ENCODE data around the gene RAB15. TPM values are rescaled to one million over a fixed set of nuclear protein-coding genes. Genes with fewer than 3 reads are reported as not detected.

RAB15 gene
- total RNA-seq, 6 donors from 2014 or later: 16.8 to 39.8 (median 22.8) TPM

DNA sequence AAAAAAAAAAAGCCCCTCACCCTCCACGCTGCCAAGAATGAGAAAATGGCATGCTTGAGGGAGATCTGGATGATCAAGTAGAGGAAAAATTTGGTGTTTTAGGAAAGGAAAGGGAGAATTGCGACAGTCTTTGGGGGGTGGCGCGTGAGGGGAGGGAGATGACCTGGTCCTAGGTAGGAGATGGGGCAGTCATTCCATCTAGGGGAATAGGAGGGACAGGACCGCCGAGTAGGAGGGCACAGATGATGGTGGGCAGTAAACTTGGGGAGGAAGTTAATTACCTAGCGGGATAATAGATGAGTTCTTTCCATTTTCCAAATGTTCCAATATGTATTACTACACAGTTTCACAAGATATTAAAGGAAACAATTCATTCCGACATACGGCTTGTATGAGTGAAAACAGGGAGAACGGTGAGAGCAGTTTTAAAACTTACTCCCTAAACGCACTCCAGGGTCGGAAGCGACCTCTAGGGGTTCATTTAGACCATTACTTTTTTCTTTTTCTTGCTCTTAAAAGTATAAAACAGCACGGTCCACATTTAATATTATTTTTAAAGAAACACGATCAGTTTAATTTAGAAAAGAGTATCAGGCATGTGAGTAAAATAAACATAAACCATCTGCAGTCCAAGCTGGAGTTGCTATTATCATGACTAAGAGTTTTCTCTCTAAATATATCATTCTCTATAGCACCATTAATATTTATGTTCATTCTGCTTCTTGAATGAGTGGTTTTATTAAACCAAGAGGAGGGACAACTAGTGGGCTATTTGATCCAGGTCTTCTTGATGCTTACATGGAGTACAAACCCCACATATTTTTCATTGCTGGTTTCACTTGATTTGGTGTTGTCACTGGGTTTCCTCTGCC lies 11.5 kb upstream of the RAB15 start:
- TF ChIP-seq, protein P1, sequence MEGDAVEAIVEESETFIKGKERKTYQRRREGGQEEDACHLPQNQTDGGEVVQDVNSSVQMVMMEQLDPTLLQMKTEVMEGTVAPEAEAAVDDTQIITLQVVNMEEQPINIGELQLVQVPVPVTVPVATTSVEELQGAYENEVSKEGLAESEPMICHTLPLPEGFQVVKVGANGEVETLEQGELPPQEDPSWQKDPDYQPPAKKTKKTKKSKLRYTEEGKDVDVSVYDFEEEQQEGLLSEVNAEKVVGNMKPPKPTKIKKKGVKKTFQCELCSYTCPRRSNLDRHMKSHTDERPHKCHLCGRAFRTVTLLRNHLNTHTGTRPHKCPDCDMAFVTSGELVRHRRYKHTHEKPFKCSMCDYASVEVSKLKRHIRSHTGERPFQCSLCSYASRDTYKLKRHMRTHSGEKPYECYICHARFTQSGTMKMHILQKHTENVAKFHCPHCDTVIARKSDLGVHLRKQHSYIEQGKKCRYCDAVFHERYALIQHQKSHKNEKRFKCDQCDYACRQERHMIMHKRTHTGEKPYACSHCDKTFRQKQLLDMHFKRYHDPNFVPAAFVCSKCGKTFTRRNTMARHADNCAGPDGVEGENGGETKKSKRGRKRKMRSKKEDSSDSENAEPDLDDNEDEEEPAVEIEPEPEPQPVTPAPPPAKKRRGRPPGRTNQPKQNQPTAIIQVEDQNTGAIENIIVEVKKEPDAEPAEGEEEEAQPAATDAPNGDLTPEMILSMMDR (IDR thresholded peaks at IDR 0.05): peak; percentile 13 to 67 (median 50)
- TF ChIP-seq EP300 (IDR thresholded peaks at IDR 0.05) (no peak), POLR2AphosphoS5 (IDR thresholded peaks at IDR 0.05) (no peak)
- ATAC-seq (ENCODE audit: low FRiP score in 2 of 2) (no peak), DNase-seq (peak in 1 of 2 donors; percentile 38)
- H3K27ac ChIP-seq: no peak overlapping the region
- 7% methylated on average over 15 of the region's 15 CpGs for WGBS, 2 donors
- H3K9me3 ChIP-seq: no peaks in the 10 kb centered on the region
- peak overlapping the region in 1 of 4 donors; percentile 18 for H3K4me3 ChIP-seq
- no peaks in the 10 kb centered on the region for H3K27me3 ChIP-seq
- H3K36me3 ChIP-seq: no peaks in the 10 kb centered on the region
- H3K4me1 ChIP-seq: peaks cover 16 to 24% (median 19%) of the 10 kb centered on the region in 4 donors

DNA sequence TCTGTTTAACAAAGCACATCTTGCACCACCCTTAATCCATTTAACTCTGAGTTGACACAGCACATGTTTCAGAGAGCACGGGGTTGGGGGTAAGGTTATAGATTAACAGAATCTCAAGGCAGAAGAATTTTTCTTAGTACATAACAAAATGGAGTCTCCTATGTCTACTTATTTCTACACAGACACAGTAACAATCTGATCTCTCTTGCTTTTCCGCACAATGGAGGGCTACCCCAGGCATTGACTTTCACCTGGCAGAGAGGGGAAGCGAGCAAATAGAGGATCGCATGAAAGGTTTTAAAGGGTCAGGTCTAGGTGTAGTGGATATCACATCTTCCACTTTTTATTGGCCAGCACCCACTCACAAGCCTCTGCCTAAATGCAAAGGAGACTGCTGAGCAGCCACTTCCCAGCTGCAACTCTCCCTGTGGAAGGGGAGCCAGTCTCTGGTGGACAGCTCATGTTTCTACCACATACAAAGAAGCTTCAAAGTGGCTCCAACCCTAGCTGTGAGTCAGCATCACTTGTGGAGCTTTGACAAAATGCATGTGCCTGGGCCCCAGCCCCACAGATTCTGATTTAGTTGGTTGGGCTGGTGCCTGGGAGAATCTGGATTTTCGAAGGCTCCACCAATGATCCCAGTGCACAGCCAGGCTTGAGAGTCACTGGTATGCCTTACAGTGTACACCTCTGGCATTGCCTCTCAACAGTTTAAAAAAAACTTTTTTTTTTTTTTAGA lies 7.4 kb upstream of the RAB15 start:
- WGBS, 2 donors: 54 to 77% methylated on average over 5 of the region's 5 CpGs

DNA sequence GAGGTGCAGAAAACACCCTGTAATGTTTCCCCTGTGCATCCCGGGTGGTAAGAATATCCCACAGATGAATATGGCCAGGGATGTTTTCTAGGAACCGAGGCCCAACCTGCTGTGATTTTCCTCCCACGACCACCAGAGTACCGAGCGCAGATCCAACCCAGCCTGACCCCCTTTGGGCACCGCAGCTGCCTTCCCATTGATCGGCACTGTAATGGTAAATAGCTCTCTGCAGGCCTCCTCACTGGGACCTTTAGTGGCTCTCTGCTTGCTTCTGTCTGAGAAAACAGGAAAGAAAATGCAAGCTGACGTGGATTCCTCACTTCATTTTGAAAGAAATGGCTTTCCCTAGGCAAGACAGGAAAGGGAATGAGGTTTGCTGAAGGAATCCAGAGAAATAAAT lies 2.4 kb upstream of the RAB15 start:
- no peaks in the 10 kb centered on the region for H3K27me3 ChIP-seq
- H3K27ac ChIP-seq: no peak overlapping the region
- no peaks in the 10 kb centered on the region for H3K9me3 ChIP-seq
- H3K36me3 ChIP-seq: no peaks in the 10 kb centered on the region
- DNase-seq (no peak), ATAC-seq (ENCODE audit: low FRiP score in 2 of 2) (no peak)
- no peak for TF ChIP-seq POLR2A (IDR thresholded peaks at IDR 0.05)
- no peak for TF ChIP-seq EP300 (IDR thresholded peaks at IDR 0.05)
- TF ChIP-seq, protein P1 (IDR thresholded peaks at IDR 0.05): no peak
- no peak for TF ChIP-seq POLR2AphosphoS5 (IDR thresholded peaks at IDR 0.05)
- peaks cover 9 to 21% (median 17%) of the 10 kb centered on the region in 4 donors for H3K4me1 ChIP-seq
- H3K4me3 ChIP-seq: no peak overlapping the region
- WGBS, 2 donors: 80 to 82% methylated on average over 8 of the region's 8 CpGs

More for the DNA sequence above, 7.4 kb upstream of the RAB15 start:
- DNase-seq: no peak
- Histone ChIP-seq H3K27me3 (no peaks in the 10 kb centered on the region), H3K9me3 (no peaks in the 10 kb centered on the region), H3K4me3 (no peak overlapping the region), H3K4me1 (peaks cover 0 to 9% (median 3%) of the 10 kb centered on the region in 4 donors), H3K27ac (peak overlapping the region in 2 of 4 donors; percentile 12 to 24), H3K36me3 (no peaks in the 10 kb centered on the region)
- TF ChIP-seq POLR2A (IDR thresholded peaks at IDR 0.05) (no peak), POLR2AphosphoS5 (IDR thresholded peaks at IDR 0.05) (no peak), EP300 (IDR thresholded peaks at IDR 0.05) (no peak)
- ATAC-seq (ENCODE audit: low FRiP score in 2 of 2): peak in 1 of 2 donors; percentile 19

DNA sequence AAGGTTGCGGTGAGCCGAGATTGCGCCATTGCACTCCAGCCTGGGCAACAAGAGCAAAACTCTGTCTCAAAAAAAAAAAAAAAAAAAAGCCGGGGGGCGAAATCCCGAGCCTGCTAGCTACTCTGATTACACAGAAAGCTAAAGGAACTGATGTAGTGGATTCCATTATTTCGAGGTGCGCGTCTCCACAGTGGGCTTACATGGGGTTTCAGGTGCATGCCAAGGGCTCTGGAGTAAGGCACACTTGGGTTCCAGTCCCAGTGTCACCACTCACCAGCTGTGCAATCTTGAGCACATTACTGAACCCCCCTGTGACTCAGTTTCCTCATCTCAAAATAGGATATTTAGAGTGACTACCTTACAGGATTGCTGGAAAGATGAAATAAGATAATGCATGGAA lies 1.7 kb upstream of the RAB15 start:
- Histone ChIP-seq H3K27ac (no peak overlapping the region), H3K27me3 (no peaks in the 10 kb centered on the region), H3K36me3 (no peaks in the 10 kb centered on the region), H3K4me3 (no peak overlapping the region), H3K4me1 (peaks cover 9 to 21% (median 16%) of the 10 kb centered on the region in 4 donors), H3K9me3 (no peaks in the 10 kb centered on the region)
- WGBS, 2 donors: 81 to 95% methylated on average over 8 to 9 of the region's 9 CpGs
- no peak for DNase-seq
- TF ChIP-seq EP300 (IDR thresholded peaks at IDR 0.05) (no peak), POLR2AphosphoS5 (IDR thresholded peaks at IDR 0.05) (no peak), POLR2A (IDR thresholded peaks at IDR 0.05) (no peak)
- TF ChIP-seq, protein P1 (IDR thresholded peaks at IDR 0.05): no peak
- no peak for ATAC-seq (ENCODE audit: low FRiP score in 2 of 2)

DNA sequence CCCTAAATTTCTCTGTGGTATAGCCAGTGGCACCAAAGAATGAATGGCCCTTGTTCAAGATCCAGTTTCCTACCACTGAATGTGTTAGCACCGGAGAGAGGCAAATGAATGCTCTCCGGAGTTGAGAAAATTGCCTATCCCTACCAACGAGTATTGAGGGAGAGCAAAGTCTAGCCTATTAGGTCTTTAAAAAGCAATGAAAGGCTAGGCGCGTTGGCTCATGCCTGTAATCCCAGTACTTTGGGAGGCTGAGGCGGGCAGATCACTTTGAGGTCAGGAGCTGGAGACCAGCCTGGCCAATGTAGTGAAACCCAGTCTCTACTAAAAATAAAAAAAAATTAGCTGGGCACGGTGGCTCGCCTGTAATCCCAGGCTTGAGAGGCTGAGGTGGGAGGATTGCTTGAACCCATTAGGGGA lies 898 bp upstream of the RAB15 start:
- Histone ChIP-seq H3K27me3 (no peaks in the 10 kb centered on the region), H3K36me3 (no peaks in the 10 kb centered on the region), H3K4me3 (no peak overlapping the region), H3K9me3 (no peaks in the 10 kb centered on the region), H3K4me1 (peaks cover 9 to 21% (median 16%) of the 10 kb centered on the region in 4 donors), H3K27ac (no peak overlapping the region)
- WGBS, 2 donors: 86 to 89% methylated on average over 8 of the region's 8 CpGs
- TF ChIP-seq, protein P1 (IDR thresholded peaks at IDR 0.05): no peak
- TF ChIP-seq EP300 (IDR thresholded peaks at IDR 0.05) (no peak), POLR2AphosphoS5 (IDR thresholded peaks at IDR 0.05) (no peak), POLR2A (IDR thresholded peaks at IDR 0.05) (no peak)
- ATAC-seq (ENCODE audit: low FRiP score in 2 of 2): no peak
- DNase-seq: no peak
